MV-4-11 (cell line): Measurements from ENCODE around the gene LRR1.
"Not testable (repeated sequence)": the region's sequence is repeated elsewhere in the genome, so short reads cannot be mapped to it uniquely, and the experiment has no call there.

ENCODE experiments used
- DNase-seq: peaks from one replicate; lab custom pipeline; 2025; lab: John Stamatoyannopoulos, UW

The LRR1 gene

DNA sequence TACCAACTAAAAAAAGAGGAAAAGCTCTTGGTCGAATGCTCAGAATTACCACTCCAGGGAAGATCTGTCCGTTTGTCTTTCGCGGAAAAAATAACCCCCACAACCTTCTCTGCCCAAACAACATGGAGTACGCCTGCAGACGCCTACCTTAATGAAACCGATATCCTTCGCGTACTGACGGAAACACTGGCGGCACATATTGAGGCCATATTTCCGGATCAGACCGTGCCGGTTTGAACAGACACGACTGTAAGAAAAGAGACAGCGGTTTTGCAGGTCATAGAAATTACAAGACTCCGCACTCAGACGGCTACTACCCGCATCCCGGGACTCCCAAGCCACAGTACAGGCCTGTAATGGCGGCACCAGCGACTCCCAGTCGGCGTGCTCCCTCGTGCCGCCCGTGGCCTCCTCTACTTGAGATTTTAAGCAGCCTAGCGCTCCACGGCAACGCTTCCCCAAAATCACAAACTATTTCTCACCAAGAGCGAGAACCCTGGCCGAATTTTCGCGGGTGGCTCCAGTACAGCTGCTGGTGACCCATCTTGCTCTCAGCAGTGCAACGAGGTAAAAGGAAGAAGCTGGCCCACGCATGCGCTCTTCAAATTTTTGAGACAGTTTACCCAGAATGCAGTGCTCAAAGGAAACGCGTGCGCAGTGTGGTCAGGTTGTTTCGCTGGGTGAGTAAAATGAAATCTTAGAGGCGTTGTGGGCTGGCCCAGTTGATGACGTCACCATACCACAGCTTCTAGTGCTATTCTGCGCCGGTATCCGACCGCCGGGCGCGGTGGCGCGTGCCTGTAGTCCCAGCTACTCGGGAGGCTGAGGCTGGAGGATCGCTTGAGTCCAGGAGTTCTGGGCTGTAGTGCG, 12.7 kb upstream of the LRR1 start, which contains the start of gene RPS29:
Gene RPS29 (minus strand): TSS at position 578 of the 870 bp plus-strand sequence. CDS start 34 bp downstream, at position 544.
- peak; percentile 100 for DNase-seq

DNA sequence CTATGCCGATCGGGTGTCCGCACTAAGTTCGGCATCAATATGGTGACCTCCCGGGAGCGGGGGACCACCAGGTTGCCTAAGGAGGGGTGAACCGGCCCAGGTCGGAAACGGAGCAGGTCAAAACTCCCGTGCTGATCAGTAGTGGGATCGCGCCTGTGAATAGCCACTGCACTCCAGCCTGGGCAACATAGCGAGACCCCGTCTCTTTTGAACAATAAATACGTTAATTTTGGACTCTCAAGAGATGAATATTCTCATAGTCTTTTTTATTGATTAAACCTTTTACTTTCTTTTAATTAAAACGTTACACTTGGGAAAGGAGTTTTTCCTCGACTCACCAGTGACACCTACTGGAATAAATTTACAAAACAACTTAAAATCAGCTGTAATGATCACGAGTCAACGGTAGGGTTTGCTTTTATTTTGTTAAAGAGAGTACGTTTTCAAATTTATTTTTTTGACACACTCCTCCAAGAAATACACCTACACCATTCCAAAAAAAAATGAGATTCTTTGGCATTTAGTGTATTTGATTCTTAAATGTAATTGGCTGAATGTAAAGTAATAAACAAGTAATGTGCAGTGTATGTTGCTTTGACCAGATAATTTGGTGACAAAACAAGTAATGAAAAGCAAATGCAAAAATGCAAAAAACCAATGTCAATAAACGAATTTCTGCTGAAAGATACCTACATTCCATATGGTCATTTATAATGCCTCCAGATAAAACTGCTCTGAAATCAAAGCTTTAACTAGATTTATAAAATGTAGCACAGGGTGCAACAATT, 11.9 kb upstream of the LRR1 start:
- DNase-seq, result peak; percentile 86

DNA sequence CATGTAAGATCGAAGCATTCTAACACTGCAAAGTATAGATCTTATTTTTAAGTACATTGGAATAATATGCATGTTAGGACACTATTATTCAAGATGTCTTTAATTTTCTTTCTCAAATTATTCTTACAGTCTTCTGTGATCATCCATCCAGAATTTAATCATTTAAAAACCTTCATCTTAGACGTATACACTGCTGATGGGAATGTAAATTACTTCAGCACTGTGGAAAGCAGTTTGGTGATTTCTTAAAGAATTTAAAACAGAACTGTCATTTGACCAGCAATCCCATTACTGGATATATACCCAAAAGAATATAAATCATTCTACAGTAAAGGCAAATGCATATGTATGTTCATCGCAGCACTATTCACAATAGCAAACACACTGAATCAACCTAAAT, 9.4 kb upstream of the LRR1 start:
- no peak for DNase-seq

DNA sequence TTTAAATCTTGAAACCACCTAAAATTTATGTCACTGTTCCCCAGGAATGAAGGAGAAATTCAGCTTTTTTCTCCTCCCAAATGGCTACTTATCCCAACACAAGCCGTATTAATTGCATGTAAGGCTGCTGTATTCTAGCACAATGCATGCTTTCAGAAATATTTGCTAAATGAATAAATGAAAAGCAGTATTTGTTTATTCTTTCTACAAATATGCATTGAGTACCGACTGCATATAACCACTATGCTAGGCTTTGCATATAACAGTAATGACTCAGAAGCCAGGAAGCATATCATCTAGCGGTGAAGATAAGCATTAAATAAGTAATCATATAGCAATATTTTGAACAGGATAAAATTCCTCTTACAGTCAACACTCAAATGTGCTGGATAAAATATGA, 5.7 kb upstream of the LRR1 start:
- DNase-seq, result no peak

DNA sequence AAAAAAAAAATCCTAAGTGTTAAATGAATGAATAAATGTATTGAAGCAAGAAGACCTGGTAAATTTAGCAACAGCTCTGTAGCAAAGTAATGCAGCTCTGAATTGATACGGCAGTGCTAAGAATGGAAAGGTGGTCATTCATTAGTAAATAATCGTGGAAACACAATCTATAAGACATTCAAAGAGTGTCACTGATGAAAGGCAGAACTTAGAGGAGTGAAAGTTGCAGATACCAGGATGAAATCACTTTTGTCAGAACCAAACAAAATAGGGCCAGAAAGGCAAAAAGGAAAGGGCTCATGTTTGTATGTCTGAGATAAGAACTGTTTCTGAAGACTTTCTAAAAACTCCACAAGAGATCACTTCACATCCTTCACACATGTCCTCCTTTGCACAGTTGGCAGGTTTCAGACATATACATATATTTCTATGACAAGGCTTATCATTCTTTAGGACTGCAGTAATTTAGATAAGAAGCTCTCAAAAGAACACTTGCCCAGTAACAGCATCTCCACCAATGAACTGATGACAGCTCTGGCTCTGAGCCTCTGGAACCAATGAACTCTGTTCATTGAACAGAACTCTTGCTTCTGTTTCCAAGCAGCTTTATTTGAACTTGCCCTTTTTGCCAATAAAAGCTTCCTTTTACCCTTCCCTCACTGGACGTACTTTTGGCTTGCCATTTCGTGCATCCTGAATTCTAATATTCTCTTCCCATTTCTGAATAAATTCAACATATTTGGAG, 4.2 kb upstream of the LRR1 start:
- no peak for DNase-seq

DNA sequence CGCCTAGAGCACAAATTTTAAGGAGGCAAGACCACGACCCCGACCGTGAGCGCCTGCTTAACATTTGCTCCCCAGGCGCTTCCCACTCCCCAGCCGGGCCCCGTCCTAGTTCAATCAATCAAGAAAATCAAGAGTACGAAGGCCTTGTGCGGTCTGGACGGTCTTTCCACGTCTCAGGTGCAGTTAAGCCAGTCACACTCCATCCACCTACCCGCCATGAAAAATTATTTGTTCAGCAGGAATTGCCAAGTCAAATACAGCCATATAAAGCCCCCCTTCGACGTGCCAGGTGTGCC, 603 bp upstream of the LRR1 start:
- DNase-seq, result no peak

DNA sequence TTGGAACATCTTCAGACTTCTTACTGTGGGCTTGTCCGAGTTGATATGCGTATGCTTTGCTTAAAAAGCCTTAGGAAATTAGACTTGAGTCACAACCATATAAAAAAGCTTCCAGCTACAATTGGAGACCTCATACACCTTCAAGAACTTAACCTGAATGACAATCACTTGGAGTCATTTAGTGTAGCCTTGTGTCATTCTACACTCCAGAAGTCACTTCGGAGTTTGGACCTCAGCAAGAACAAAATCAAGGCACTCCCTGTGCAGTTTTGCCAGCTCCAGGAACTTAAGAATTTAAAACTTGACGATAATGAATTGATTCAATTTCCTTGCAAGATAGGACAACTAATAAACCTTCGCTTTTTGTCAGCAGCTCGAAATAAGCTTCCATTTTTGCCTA, 8.8 kb downstream of the LRR1 start:
- DNase-seq, result no peak

DNA sequence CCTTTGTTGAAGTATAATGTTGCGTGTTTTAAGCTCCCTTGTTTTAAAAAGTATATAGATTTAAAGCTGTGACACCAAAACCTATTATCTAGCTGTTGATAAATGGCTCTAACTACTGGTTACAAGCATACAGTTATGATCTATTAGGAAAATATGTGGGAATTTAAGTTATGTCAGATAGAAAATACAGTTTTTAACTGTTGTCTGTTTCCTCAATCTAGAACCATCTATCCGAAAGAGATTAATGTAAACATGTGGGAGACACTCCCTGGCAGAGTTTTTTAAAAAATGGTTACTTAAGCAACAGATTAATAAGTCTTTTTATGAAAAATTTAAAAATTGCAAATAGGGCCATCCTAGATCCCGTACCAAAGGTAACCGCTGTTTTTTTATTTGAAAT, 13.5 kb downstream of the LRR1 start:
- DNase-seq, result no peak

DNA sequence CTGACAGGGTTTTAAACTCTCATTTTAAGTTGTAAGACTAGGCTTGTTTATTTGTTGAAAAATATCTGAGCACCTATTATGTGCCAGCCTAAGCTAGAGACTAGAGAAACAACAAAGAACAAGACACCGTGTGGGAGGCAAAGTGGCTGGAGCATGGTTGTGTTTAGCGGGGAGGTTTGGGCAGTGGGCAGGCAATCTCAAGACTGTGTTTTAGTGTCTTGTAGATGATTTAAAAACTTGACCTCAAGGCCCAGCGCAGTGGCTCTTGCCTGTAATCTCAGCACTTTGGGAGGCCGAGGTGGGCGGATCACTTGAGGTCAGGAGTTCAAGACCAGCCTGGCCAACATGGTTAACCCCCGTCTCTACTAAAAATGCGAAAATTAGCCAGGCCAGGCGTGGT, 13.9 kb downstream of the LRR1 start:
- no peak for DNase-seq

DNA sequence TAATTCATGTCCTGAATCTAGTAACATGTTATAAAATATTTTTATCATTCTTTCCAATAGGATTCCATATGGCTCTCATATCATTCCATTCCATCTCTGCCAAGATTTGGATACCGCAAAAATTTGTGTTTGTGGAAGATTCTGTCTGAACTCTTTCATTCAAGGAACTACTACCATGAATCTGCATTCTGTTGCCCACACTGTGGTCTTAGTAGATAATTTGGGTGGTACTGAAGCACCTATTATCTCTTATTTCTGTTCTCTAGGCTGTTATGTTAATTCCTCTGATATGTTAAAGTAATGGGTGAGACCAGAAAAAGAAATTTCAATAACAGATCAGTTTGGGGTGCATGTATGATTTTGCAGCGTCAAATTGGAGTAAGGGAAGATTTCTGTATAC, 15.5 kb downstream of the LRR1 start:
- DNase-seq, result no peak

DNA sequence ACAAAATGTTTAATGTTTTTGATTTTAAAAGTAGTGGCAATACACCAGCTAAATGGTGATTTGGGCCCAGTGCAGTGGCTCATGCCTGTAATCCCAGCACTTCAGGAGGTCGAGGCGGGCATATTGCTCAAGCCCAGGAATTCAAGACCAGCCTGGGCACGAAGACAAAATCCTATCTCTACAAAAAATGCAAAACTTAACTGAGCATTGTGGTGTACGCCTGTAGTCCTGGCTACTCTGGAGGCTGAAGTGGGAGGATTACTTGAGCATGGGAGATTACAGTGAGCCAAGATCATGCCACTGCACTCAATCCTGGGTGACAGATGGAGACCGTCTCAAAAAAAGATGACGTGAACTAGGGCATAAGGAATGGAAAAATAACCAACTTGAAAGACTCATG, 17.0 kb downstream of the LRR1 start:
- DNase-seq, result no peak

DNA sequence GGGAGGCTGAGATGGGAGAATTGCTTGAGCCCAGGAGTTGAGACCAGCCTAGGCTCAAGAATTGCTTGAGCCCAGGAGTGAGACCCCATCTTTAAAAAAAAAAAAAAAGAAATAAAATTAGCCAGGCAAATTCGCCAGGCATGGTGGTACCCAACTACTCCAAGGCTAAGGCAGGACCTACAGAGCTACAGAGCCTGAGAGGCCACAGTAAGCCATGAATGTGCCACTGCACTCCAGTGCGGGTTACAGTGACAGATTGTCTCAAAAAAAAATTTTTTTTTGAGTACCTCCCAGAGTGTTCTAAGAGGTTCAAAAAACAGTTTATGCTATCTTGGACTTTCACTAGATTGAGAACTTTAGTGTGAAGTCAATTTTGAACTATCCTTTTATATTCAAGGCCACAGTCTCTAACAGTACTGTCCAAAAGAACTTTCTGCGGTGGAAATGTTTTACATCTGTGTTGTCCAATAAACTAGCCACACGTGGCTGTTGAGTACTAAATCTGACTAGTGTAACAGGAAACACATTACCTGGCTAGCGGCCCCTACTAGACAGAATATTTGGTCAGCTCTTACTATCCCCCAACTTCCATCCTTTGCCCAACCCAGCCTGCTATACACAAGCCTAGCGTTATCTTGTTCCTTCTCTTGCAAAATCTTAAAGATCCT, 19.2 kb downstream of the LRR1 start:
- peak; percentile 36 for DNase-seq

DNA sequence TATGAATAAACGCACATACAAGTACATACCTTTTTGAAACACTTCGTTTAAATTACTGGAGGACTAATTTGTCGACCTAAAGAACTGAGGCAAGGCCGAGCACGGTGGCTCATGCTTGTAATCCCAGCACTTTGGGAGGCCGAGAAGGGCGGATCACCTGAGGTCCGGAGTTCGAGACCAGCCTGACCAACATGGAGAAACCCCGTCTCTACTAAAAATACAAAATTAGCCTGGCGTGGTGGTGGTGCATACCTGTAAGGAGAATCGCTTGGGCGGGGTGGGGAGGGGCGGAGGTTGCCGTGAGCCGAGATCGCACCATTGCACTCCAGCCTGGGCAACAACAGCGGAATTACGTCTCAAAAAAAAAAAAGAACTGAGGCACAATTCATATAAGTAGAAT, 20.5 kb downstream of the LRR1 start:
- DNase-seq, result not testable (repeated sequence)

DNA sequence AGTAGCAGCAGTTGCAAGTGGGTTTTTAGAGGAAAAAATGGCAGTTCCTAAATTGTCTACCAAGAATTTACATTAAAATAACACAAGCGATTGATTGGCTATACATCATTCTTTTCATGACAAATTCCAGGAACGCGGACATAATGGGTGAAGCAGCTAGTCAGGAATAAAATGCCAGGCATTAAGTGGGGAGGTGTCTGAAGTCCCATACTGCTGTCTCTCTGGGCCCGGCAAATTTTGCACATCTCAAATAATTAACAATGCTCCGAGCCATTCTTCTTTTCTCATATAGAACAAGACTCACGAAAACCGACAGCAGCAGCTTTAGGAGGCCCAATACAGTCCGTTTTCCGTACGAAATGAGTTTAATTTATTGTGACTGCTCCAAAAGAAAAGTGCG, 21.0 kb downstream of the LRR1 start:
- DNase-seq, result no peak

DNA sequence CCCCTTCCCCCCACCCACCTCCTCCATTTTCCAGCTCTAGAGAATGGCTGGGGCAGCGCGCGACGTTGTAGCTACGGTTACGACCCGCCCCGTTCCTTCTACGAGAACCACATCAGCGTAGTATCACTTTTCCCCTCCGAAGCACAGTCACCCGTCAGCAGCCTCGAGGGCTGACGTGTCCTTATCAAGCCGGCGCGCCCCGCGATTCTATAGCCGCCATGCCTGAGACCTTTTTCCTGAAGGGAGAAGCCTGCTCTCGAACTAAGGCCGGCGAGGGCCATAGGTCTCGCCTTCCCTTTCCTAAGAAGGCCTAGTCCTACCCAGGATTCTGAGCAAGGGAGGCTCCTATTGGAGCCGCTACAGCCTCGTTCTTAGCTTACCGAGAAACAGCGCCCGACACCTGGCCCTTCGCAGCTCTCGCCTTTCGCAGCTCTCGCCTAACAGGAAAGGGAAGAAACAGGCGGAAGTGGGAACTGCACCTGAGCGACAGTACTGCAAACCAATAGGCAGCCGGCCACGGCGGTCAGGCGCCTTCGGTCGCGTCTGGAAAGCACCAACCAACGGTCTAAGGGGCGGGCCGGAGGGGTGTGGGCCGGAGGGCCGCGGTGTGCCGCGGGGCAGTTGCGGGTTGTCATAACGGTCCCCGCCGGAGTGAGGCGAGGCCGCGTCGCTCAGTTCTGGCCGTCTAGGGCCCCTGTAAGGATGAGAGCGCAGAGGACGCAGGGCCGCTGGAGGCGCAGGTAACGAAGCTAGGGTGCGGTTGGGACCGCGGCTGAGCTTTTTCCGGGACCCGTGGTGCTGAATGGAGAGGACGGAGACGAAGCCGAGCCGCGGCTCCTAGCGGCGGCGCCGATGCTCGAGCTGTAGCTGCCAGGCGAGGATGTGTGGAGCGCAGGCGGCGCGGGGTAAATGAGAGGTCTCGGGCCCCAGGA, 21.7 kb downstream of the LRR1 start, which contains the start of the genes MGAT2 and RPL36AL:
Gene MGAT2 (plus strand): TSS at position 618 of the 932 bp plus-strand sequence. CDS start 470 bp downstream, outside the sequence.
Gene RPL36AL (minus strand): TSS at position 445 of the 932 bp plus-strand sequence. CDS start 1,522 bp downstream, outside the sequence.
- peak; percentile 97 for DNase-seq

DNA sequence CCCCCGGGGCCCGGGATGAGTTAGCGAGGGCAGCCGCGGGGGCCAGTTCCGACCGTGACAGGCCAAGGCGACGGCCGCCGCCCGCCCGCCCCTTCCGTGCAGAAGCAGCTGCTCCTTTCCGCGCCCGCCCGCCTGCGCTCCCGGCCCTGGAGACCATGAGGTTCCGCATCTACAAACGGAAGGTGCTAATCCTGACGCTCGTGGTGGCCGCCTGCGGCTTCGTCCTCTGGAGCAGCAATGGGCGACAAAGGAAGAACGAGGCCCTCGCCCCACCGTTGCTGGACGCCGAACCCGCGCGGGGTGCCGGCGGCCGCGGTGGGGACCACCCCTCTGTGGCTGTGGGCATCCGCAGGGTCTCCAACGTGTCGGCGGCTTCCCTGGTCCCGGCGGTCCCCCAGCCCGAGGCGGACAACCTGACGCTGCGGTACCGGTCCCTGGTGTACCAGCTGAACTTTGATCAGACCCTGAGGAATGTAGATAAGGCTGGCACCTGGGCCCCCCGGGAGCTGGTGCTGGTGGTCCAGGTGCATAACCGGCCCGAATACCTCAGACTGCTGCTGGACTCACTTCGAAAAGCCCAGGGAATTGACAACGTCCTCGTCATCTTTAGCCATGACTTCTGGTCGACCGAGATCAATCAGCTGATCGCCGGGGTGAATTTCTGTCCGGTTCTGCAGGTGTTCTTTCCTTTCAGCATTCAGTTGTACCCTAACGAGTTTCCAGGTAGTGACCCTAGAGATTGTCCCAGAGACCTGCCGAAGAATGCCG, 22.6 kb downstream of the LRR1 start:
- DNase-seq, result peak; percentile 74

DNA sequence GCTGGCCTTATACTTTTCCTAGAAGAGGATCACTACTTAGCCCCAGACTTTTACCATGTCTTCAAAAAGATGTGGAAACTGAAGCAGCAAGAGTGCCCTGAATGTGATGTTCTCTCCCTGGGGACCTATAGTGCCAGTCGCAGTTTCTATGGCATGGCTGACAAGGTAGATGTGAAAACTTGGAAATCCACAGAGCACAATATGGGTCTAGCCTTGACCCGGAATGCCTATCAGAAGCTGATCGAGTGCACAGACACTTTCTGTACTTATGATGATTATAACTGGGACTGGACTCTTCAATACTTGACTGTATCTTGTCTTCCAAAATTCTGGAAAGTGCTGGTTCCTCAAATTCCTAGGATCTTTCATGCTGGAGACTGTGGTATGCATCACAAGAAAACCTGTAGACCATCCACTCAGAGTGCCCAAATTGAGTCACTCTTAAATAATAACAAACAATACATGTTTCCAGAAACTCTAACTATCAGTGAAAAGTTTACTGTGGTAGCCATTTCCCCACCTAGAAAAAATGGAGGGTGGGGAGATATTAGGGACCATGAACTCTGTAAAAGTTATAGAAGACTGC, 23.4 kb downstream of the LRR1 start:
- DNase-seq, result no peak

DNA sequence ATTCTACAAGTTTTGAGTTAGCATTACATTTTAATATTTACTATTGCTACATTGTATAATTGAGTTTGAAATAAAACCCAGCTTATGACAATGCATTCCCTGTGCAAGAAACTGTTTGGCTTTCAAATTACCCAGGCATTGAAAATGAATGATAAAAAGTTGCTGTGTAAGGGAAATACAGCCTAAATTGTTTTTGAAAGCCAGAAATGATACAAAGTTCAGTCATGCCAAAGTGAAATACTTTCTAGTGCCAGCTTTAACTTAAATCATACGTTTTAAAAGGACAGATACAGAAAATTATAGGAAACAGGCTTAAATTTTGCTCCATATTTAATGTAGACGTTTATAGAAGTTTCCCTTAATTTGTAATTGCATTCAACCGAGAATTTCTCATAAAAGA, 24.6 kb downstream of the LRR1 start:
- DNase-seq, result no peak
